Heart left ventricle (tissue), 16 donors: ENCODE data around the gene SIN3B. TPM values are rescaled to one million over a fixed set of nuclear protein-coding genes. Genes with fewer than 3 reads are reported as not detected.

ENCODE experiments used
- ATAC-seq, 4 donors: fragments of 200-7000 bp; cut with Tn5 transposase; one replicate each; pipeline ENCODE4 v1.9.1; 2020 to 2022; ENCODE audit warnings: moderate library complexity in 4 of 4, mild to moderate bottlenecking in 3 of 4, moderate number of reproducible peaks in 1 of 4
- DNase-seq, 5 donors: peaks; one replicate each; pipeline ENCODE4 v3.0.0-alpha.2; 2020
- H3K27ac ChIP-seq, 12 donors: fragments of 200-600 bp; sonication (generic) in 4 of 12; one replicate each; pipeline versions ENCODE4 v1.5.0 to v1.8.0; 2016 to 2022; ENCODE audit warnings: mild to moderate bottlenecking in 2 of 12
- H3K27me3 ChIP-seq, 9 donors: fragments of 200-600 bp; sonication (generic) in 2 of 9; one replicate each; pipeline versions ENCODE4 v1.5.1 to v1.8.0; 2016 to 2022; ENCODE audit warnings: mild to moderate bottlenecking in 3 of 9
- H3K36me3 ChIP-seq, 9 donors: fragments of 200-600 bp; sonication (generic) in 2 of 9; one replicate each; pipeline versions ENCODE4 v1.5.0 to v1.8.0; 2018 to 2022; ENCODE audit warnings: mild to moderate bottlenecking in 2 of 9
- H3K4me1 ChIP-seq, 12 donors: fragments of 200-600 bp; sonication (generic) in 4 of 12; one replicate each; pipeline versions ENCODE4 v1.5.0 to v1.8.0; 2016 to 2022; ENCODE audit warnings: mild to moderate bottlenecking in 3 of 12
- H3K4me3 ChIP-seq, 12 donors: fragments of 200-600 bp; sonication (generic) in 4 of 12; one replicate each; pipeline versions ENCODE4 v1.5.0 to v1.8.0; 2017 to 2022; ENCODE audit warnings: mild to moderate bottlenecking in 9 of 12, moderate library complexity in 4 of 12
- H3K9me3 ChIP-seq, 12 donors: fragments of 200-600 bp; sonication (generic) in 4 of 12; one replicate each; pipeline versions ENCODE4 v1.5.0 to v1.8.0; 2016 to 2022; ENCODE audit warnings: mild to moderate bottlenecking in 1 of 12
- CTCF ChIP-seq, 12 donors: fragments of 200-600 bp; sonication (generic) in 4 of 12; IDR thresholded peaks; one replicate each; pipeline versions ENCODE4 v1.5.0 to v1.8.0; 2018 to 2022; ENCODE audit warnings: antibody characterized with exemption in 12 of 12, mild to moderate bottlenecking in 5 of 12
- POLR2A ChIP-seq, 2 donors: fragments of 450-650 bp; IDR thresholded peaks; one replicate each; pipeline ENCODE4 v1.6.1; 2017; ENCODE audit warnings: antibody characterized with exemption in 2 of 2, mild to moderate bottlenecking in 2 of 2, moderate library complexity in 2 of 2
- WGBS, 4 donors: extraction: QIAGEN DNeasy Blood & Tissue Kit in 2 of 4; methylation state at CpG; one replicate each; pipeline versions ENCODE4 v1.1.5 to v1.1.7; 2013 to 2018; 5-methylcytosine and 5-hydroxymethylcytosine counted together
- intact Hi-C, 10 donors: fragments of 100-400 bp; cut with DNase I; formaldehyde crosslinking; loops; one replicate each; pipeline versions ENCODE4 v1.11.1 to v1.14.2; 2022
- polyA plus RNA-seq, 2 donors: library from polyadenylated mRNA; stranded (reverse); fragments of 200-250 nt; gene quantifications; one replicate each; pipeline ENCODE4 v1.2.3, GENCODE V29; 2013
- total RNA-seq, 9 donors: library from RNA; depleted of rRNA in 2 of 9; stranded (reverse); fragments of >200 nt in 2 of 9; fragmentation: NEBNext Ultra II Directional in 3 of 9; extraction: Animal tissue kit (Norgen Biotek cat#: 25700) in 3 of 9; gene quantifications; one replicate each; pipeline versions ENCODE4 v1.1.0 to v1.2.4, GENCODE V29; 2016 to 2023
- donor health status: ischemic (EF 13 %, LVEDD 7.1; RV severe dilation, severe dysfunction).
- donor health status: healthy with polysubstance abuse.
- donor health status: DM: no; HTN: yes; CAD: no.
- donor health status: DM: no; HTN: no; CAD: no.
- donor health status: ischemic (EF 25% LVEDD 6.9; RV normal size, moderate dysfunction).
- donor health status: ischemic (EF 25% LVEDD 5.7; RV mildly dilated, moderate dysfunction).
- donor health status: healthy.
- donor health status: DM: yes; HTN: yes; CAD: no.
- donor health status: ischemic (EF 35%, LVEDD 5.7; RV mildly dilated, moderate dysfunction).
- donor health status: nonischemic (EF 11% LVEDD 7.7; RV severe dilation, severe dysfunction).
- donor health status: DM: yes; HTN: yes; CAD: no.
- donor health status: PGD.
- donor health status: ischemic (EF 29% LVEDD 5.4; RV normal size, mild dysfunction).
- donor health status: nonischemic (EF 23%, LVEDD 6.1; RV moderate dilation, normal function).

SIN3B gene
- total and polyA plus RNA-seq, 11 donors: 15.2 to 36.6 (median 24.6) TPM

GRCh38 chr19:16888629-16889365 is 59.6 kb downstream of the SIN3B start, which contains the start of gene F2RL3:
Gene F2RL3, plus strand, starts transcription at chr19:16888999. Its CDS starts 191 bp downstream, at chr19:16889190.
- TF ChIP-seq CTCF (IDR thresholded peaks at IDR 0.05): no peak
- TF ChIP-seq POLR2A (IDR thresholded peaks at IDR 0.05): peak in 1 of 2 donors; percentile 34
- H3K4me1 ChIP-seq: peaks cover 0 to 44% (median 27%) of the 10 kb centered on the region in 12 donors
- no peaks in the 10 kb centered on the region for H3K36me3 ChIP-seq
- peak within 1 kb of the TSS; percentile 5 to 60 (median 36) for H3K4me3 ChIP-seq
- peaks cover 0 to 19% (median 0%) of the 10 kb centered on the region in 9 donors for H3K27me3 ChIP-seq
- ATAC-seq (peak; percentile 9 to 64 (median 19)), DNase-seq (peak; percentile 68 to 79 (median 70))
- WGBS, 4 donors: 13 to 16% (median 15%) methylated on average over 26 to 31 of the region's 31 CpGs
- H3K9me3 ChIP-seq: no peaks in the 10 kb centered on the region
- H3K27ac ChIP-seq: peak within 1 kb of the TSS; percentile 50 to 95 (median 63)
- intact Hi-C loops: no loop called here

GRCh38 chr19:16889366-16889882 is 60.2 kb downstream of the SIN3B start:
- Histone ChIP-seq H3K27me3 (peaks cover 0 to 23% (median 0%) of the 10 kb centered on the region in 9 donors), H3K27ac (peak overlapping the region; percentile 50 to 95 (median 63)), H3K4me3 (peak overlapping the region; percentile 5 to 60 (median 36)), H3K4me1 (peaks cover 0 to 44% (median 27%) of the 10 kb centered on the region in 12 donors), H3K9me3 (no peaks in the 10 kb centered on the region), H3K36me3 (no peaks in the 10 kb centered on the region)
- WGBS, 4 donors: 37 to 56% (median 56%) methylated on average over 10 to 22 of the region's 22 CpGs
- DNase-seq: peak; percentile 48 to 81 (median 80)
- intact Hi-C loops: no loop called here
- peak; percentile 23 to 74 (median 58) for ATAC-seq
- TF ChIP-seq CTCF (IDR thresholded peaks at IDR 0.05) (peak in 7 of 12 donors; percentile 7 to 47 (median 17)), POLR2A (IDR thresholded peaks at IDR 0.05) (no peak)

- DNase-seq: peak in 1 of 5 donors; percentile 61
- peak overlapping the region in 5 of 12 donors; percentile 5 to 95 (median 83) for H3K27ac ChIP-seq
- TF ChIP-seq POLR2A (IDR thresholded peaks at IDR 0.05) (no peak), CTCF (IDR thresholded peaks at IDR 0.05) (no peak)
Measured at GRCh38 chr19:16889883-16890460, 60.8 kb downstream of the SIN3B start.

More at GRCh38 chr19:16889883-16890460, 60.8 kb downstream of the SIN3B start:
- intact Hi-C loops: loop anchor here in 4 of 10 donors (5.0 to 10.0 kb wide), 3 partner anchors 55 to 318 kb away; partner anchors contain the start of gene SLC35E1 (in 1 of the 4)
- Histone ChIP-seq H3K27me3 (peaks cover 0 to 24% (median 0%) of the 10 kb centered on the region in 9 donors), H3K9me3 (no peaks in the 10 kb centered on the region), H3K4me3 (peak overlapping the region in 5 of 12 donors; percentile 19 to 60 (median 44)), H3K4me1 (peaks cover 0 to 44% (median 27%) of the 10 kb centered on the region in 12 donors), H3K36me3 (no peaks in the 10 kb centered on the region)
- WGBS, 4 donors: 95 to 98% (median 96%) methylated on average over 16 to 48 of the region's 48 CpGs
- no peak for ATAC-seq
